ENCODE data around the gene GABRB1. TPM values are rescaled to one million over a fixed set of nuclear protein-coding genes. Genes with fewer than 3 reads are reported as not detected.

The GABRB1 gene
- total and polyA plus RNA-seq, 12 donors: 0.22 to 0.69 (median 0.48) TPM; not detected in 8

DNA sequence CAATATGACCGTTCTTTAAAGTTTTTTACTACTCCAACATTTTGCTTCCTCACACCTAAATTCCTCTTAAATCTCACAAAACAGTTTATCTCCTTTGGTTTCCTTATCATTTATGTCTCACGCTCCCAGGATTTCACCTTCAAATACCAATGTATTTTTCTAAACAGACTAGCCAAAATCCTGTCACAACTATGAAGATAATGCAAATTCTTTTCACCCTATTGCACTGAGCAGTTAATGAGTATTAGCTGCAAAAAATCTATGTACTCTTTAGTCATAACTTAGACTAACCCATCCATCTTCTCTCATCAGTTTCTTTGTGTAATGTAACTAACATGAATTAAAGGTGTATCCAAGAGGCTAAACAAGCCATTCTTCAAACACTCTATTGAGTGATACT lies 280.8 kb downstream of the GABRB1 start:
- H3K27ac ChIP-seq: no peak overlapping the region
- intact Hi-C loops (cut with DNase I): no loop called here
- TF ChIP-seq POLR2A (IDR thresholded peaks at IDR 0.05) (no peak), CTCF (IDR thresholded peaks at IDR 0.05) (no peak)
- DNase-seq: no peak
- H3K9me3 ChIP-seq (replicated peaks in 1 of 3): no peaks in the 10 kb centered on the region
- H3K27me3 ChIP-seq: no peaks in the 10 kb centered on the region
- H3K4me3 ChIP-seq: no peak overlapping the region
- 64 to 70% (median 68%) methylated on average over 2 of the region's 2 CpGs for WGBS, 4 donors
- H3K4me1 ChIP-seq (replicated peaks in 1 of 2): no peaks in the 10 kb centered on the region
- no peaks in the 10 kb centered on the region for H3K36me3 ChIP-seq (replicated peaks in 1 of 2)

GRCh38 chr4:47313384-47313783 lies 282.0 kb downstream of the GABRB1 start:
- intact Hi-C loops (cut with DNase I): no loop called here
- DNase-seq: no peak
- no peaks in the 10 kb centered on the region for H3K9me3 ChIP-seq (replicated peaks in 1 of 3)
- no peaks in the 10 kb centered on the region for H3K27me3 ChIP-seq
- H3K36me3 ChIP-seq (replicated peaks in 1 of 2): no peaks in the 10 kb centered on the region
- no peak for TF ChIP-seq POLR2A (IDR thresholded peaks at IDR 0.05)
- TF ChIP-seq CTCF (IDR thresholded peaks at IDR 0.05): no peak
- no peak overlapping the region for H3K27ac ChIP-seq
- no peaks in the 10 kb centered on the region for H3K4me1 ChIP-seq (replicated peaks in 1 of 2)
- no peak overlapping the region for H3K4me3 ChIP-seq

- DNase-seq: no peak
- intact Hi-C loops (cut with DNase I): no loop called here
- H3K9me3 ChIP-seq (replicated peaks in 1 of 3): no peaks in the 10 kb centered on the region
- H3K4me1 ChIP-seq (replicated peaks in 1 of 2): no peaks in the 10 kb centered on the region
- no peak for TF ChIP-seq CTCF (IDR thresholded peaks at IDR 0.05)
- no peak for TF ChIP-seq POLR2A (IDR thresholded peaks at IDR 0.05)
- H3K4me3 ChIP-seq: no peak overlapping the region
- H3K36me3 ChIP-seq (replicated peaks in 1 of 2): no peaks in the 10 kb centered on the region
- no peaks in the 10 kb centered on the region for H3K27me3 ChIP-seq
- no peak overlapping the region for H3K27ac ChIP-seq
Measured at GRCh38 chr4:47315346-47315745, 284.0 kb downstream of the GABRB1 start.

DNA sequence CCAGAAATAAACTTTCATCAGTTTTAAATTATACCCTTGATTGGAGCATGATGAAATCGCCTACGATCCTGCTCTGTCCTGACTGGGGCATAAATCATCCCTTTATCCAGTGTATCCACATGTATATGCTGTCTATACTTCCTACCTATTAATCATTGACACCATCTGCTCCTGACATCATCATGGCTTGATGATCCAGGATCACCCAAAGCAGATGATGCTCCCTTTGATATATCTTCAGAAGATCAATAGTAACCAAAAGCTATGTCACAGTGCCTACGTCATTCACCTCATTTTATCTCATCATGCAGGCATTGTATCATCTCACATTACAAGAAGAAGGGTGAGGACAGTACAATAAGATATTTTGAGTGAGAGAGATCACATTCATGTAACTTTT lies 294.7 kb downstream of the GABRB1 start:
- WGBS, 4 donors: 73 to 79% (median 77%) methylated on average over 3 of the region's 3 CpGs
- Histone ChIP-seq H3K27me3 (no peaks in the 10 kb centered on the region), H3K36me3 (replicated peaks in 1 of 2) (no peaks in the 10 kb centered on the region), H3K4me1 (replicated peaks in 1 of 2) (no peaks in the 10 kb centered on the region), H3K27ac (no peak overlapping the region), H3K9me3 (replicated peaks in 1 of 3) (no peaks in the 10 kb centered on the region), H3K4me3 (no peak overlapping the region)
- intact Hi-C loops (cut with DNase I): no loop called here
- TF ChIP-seq POLR2A (IDR thresholded peaks at IDR 0.05): no peak
- no peak for TF ChIP-seq CTCF (IDR thresholded peaks at IDR 0.05)
- no peak for DNase-seq

Data from adrenal gland (tissue), 12 donors.